HCT116 (cell line): ENCODE results near the gene ROCK2. TPM values are rescaled to one million over a fixed set of nuclear protein-coding genes. Genes with fewer than 3 reads are reported as not detected.
"Not testable (repeated sequence)": the region's sequence is repeated elsewhere in the genome, so short reads cannot be mapped to it uniquely, and the experiment has no call there.

Experiments
- ATAC-seq: fragments of 200-7000 bp; cut with Tn5 transposase; 2 replicates; pipeline ENCODE4 v1.9.1; 2020; ENCODE audit warnings: mild to moderate bottlenecking, moderate library complexity
- BruUV-seq: library from RNA; stranded (reverse); fragments of 400-500 nt; replicated peaks from 2 replicates; lab custom pipeline; 2021; lab: Mats Ljungman, UMichigan
- CTCF ChIA-PET: fragments of 300-600 bp; sonication (Branson Sonifier 250); formaldehyde crosslinking; loops from one replicate; lab custom pipeline; 2021; ENCODE audit warnings: antibody characterized with exemption; lab: Charles Lee
- POLR2A ChIA-PET: fragments of 300-600, 350-600 bp; sonication (Branson Sonifier 250); formaldehyde crosslinking; loops from one replicate; lab custom pipeline; 2021; ENCODE audit warnings: antibody characterized with exemption; lab: Charles Lee
- RAD21 ChIA-PET, 2 experiments: fragments of 300-600 bp; sonication (Branson Sonifier 250); formaldehyde crosslinking; loops; one replicate each; lab custom pipeline; 2023; ENCODE audit warnings: low total read pairs in 2 of 2; ENCODE audit not compliant: uncharacterized antibody in 2 of 2, unreplicated experiment in 2 of 2, low non-redundant PET in 1 of 2; lab: Charles Lee
- DNase-seq: peaks from one replicate; pipeline ENCODE4 v3.0.0-alpha.2; 2010; ENCODE audit warnings: low read depth, low spot score
- H2AFZ ChIP-seq: fragments of 200-600 bp; shearing (Covaris generic), sonication (generic); 2 replicates; pipeline ENCODE4 v1.6.1; 2017; ENCODE audit warnings: low read depth, mixed run types, mixed read lengths, antibody characterized with exemption, low read length; ENCODE audit not compliant: poor library complexity, severe bottlenecking
- H3K27ac ChIP-seq: 2 replicates; pipeline ENCODE4 v1.5.1; 2012; ENCODE audit warnings: low read depth, low read length
- H3K27me3 ChIP-seq: fragments of 200-600 bp; sonication (generic); 2 replicates; pipeline ENCODE4 v1.6.1; 2016; ENCODE audit warnings: mixed run types, low read length, mixed read lengths; ENCODE audit not compliant: insufficient read depth
- H3K36me3 ChIP-seq, 2 experiments: fragments of 200-500 bp in 1 of 2; fragments of 200-600 bp in 1 of 2; sonication (Bioruptor generic) in 1 of 2; sonication (generic) in 1 of 2; 2 replicates each; pipeline versions ENCODE4 v1.5.1 to v1.6.1; 2014 to 2016; ENCODE audit warnings: low read length in 2 of 2, inconsistent platforms in 1 of 2, mixed read lengths in 1 of 2, mixed run types in 1 of 2; ENCODE audit not compliant: insufficient read depth in 2 of 2, control insufficient read depth in 1 of 2
- H3K4me1 ChIP-seq, 2 experiments: fragments of 200-600 bp in 1 of 2; sonication (generic) in 1 of 2; 2 replicates each; pipeline versions ENCODE4 v1.5.1 to v1.6.1; 2012 to 2017; ENCODE audit warnings: low read length in 2 of 2, inconsistent platforms in 1 of 2, mild to moderate bottlenecking in 1 of 2, mixed read lengths in 1 of 2, mixed run types in 1 of 2, moderate library complexity in 1 of 2; ENCODE audit not compliant: insufficient read depth in 2 of 2, control insufficient read depth in 1 of 2
- H3K4me2 ChIP-seq: fragments of 200-600 bp; sonication (generic); 2 replicates; pipeline ENCODE4 v1.6.1; 2017; ENCODE audit warnings: mixed run types, low read length, mixed read lengths
- H3K4me3 ChIP-seq, 2 experiments: fragments of 200-600 bp in 1 of 2; sonication (generic) in 1 of 2; replicated peaks in 1 of 2; 2 replicates each; pipeline ENCODE4 v1.5.1; 2011 to 2016; ENCODE audit warnings: low read length in 2 of 2, control low read depth in 1 of 2, low read depth in 1 of 2, mild to moderate bottlenecking in 1 of 2, mixed read lengths in 1 of 2, mixed run types in 1 of 2
- H3K79me2 ChIP-seq: fragments of 200-600 bp; sonication (generic); 2 replicates; pipeline ENCODE4 v1.6.1; 2017; ENCODE audit warnings: mild to moderate bottlenecking, mixed run types, low read length, moderate library complexity, mixed read lengths; ENCODE audit not compliant: insufficient read depth
- H3K9ac ChIP-seq: fragments of 200-600 bp; sonication (generic); 2 replicates; pipeline ENCODE4 v1.6.1; 2016; ENCODE audit warnings: low read length, mixed read lengths
- H3K9me2 ChIP-seq: fragments of 200-600 bp; sonication (generic), shearing (Covaris generic); 2 replicates; pipeline ENCODE4 v1.6.1; 2017; ENCODE audit warnings: mixed run types, mild to moderate bottlenecking, moderate library complexity; ENCODE audit not compliant: insufficient read depth
- H3K9me3 ChIP-seq, 2 experiments: fragments of 200-500 bp in 1 of 2; fragments of 200-600 bp in 1 of 2; sonication (Bioruptor generic) in 1 of 2; sonication (generic) in 1 of 2; 2 replicates each; pipeline ENCODE4 v1.6.1; 2014 to 2017; ENCODE audit warnings: low read length in 2 of 2, mixed read lengths in 2 of 2, inconsistent platforms in 1 of 2, low read depth in 1 of 2, mild to moderate bottlenecking in 1 of 2, mixed run types in 1 of 2, moderate library complexity in 1 of 2; ENCODE audit not compliant: control insufficient read depth in 1 of 2, insufficient read depth in 1 of 2
- H4K20me1 ChIP-seq: fragments of 200-600 bp; sonication (generic), shearing (Covaris generic); 2 replicates; pipeline ENCODE4 v1.6.1; 2017; ENCODE audit warnings: mixed run types, mild to moderate bottlenecking, moderate library complexity; ENCODE audit not compliant: insufficient read depth
- ATF3 ChIP-seq: IDR thresholded peaks from 2 replicates; pipeline ENCODE4 v1.6.1; 2012
- CTCF ChIP-seq, 3 experiments: fragments of 200-600 bp in 1 of 3; sonication (generic) in 1 of 3; IDR thresholded peaks in 2 of 3; conservative IDR thresholded peaks in 1 of 3; 2 replicates each; pipeline ENCODE4 v1.5.1; 2012 to 2017; ENCODE audit warnings: low read depth in 2 of 3, low read length in 2 of 3, antibody characterized with exemption in 1 of 3, borderline replicate concordance in 1 of 3, control low read depth in 1 of 3, mild to moderate bottlenecking in 1 of 3, mixed read lengths in 1 of 3, mixed run types in 1 of 3, moderate library complexity in 1 of 3; ENCODE audit not compliant: insufficient read depth in 1 of 3
- EGR1 ChIP-seq: IDR thresholded peaks from 2 replicates; pipeline ENCODE4 v1.6.1; 2012; ENCODE audit warnings: low read depth
- EZH2 ChIP-seq: fragments of 200-600 bp; sonication (generic); IDR thresholded peaks from 2 replicates; pipeline ENCODE4 v1.6.1; 2017; ENCODE audit warnings: antibody characterized with exemption, mixed run types
- EZH2phosphoT487 ChIP-seq: fragments of 200-600 bp; IDR thresholded peaks from 2 replicates; pipeline ENCODE4 v1.6.1; 2018; ENCODE audit warnings: antibody characterized with exemption, borderline replicate concordance
- FOSL1 ChIP-seq: IDR thresholded peaks from 2 replicates; pipeline ENCODE4 v1.6.1; 2012; ENCODE audit warnings: low read depth
- POLR2A ChIP-seq: IDR thresholded peaks from 2 replicates; pipeline ENCODE4 v1.7.0; 2011; ENCODE audit warnings: borderline replicate concordance; ENCODE audit not compliant: insufficient read depth, insufficient read length; ENCODE audit errors: extremely low read depth
- TCF7L2 ChIP-seq: IDR thresholded peaks from 2 replicates; pipeline ENCODE4 v1.7.0; 2011; ENCODE audit warnings: borderline replicate concordance, inconsistent platforms; ENCODE audit not compliant: insufficient read depth, insufficient read length; ENCODE audit errors: extremely low read depth
- ZBTB33 ChIP-seq: IDR thresholded peaks from 2 replicates; pipeline ENCODE4 v1.6.1; 2011; ENCODE audit warnings: mild to moderate bottlenecking, low read length, moderate library complexity; ENCODE audit not compliant: insufficient replicate concordance; ENCODE audit errors: extremely low read depth
- intact Hi-C: fragments of 100-400 bp; cut with micrococcal nuclease; formaldehyde crosslinking; loops from 2 replicates; pipeline ENCODE4 v1.10.0; 2022
- total RNA-seq: library from RNA; stranded (reverse); gene quantifications from one replicate; pipeline ENCODE4 v1.2.1, GENCODE V29; 2021; ENCODE audit not compliant: unreplicated experiment

ROCK2 gene
- total RNA-seq, 1 experiment from 2014 or later: 48.0 TPM

GRCh38 chr2:11262438-11262837 is 82.0 kb downstream of the ROCK2 start:
- intact Hi-C loops, H3K9me3 ChIP-seq, CTCF ChIA-PET, H2AFZ ChIP-seq, H3K4me1 ChIP-seq, H3K9me2 ChIP-seq, H3K27ac ChIP-seq, H3K4me3 ChIP-seq, BruUV-seq, H3K27me3 ChIP-seq, H3K4me2 ChIP-seq, H4K20me1 ChIP-seq, RAD21 ChIA-PET, DNase-seq, H3K36me3 ChIP-seq, POLR2A ChIA-PET, ATAC-seq, H3K9ac ChIP-seq: not testable (repeated sequence)
- peaks cover 46% of the 10 kb centered on the region for H3K79me2 ChIP-seq

- POLR2A ChIA-PET, ATAC-seq, H2AFZ ChIP-seq, H3K27me3 ChIP-seq, H3K9ac ChIP-seq, H4K20me1 ChIP-seq, DNase-seq, H3K4me3 ChIP-seq, H3K9me3 ChIP-seq, CTCF ChIA-PET, H3K4me1 ChIP-seq, intact Hi-C loops, H3K36me3 ChIP-seq, H3K4me2 ChIP-seq, RAD21 ChIA-PET, BruUV-seq, H3K9me2 ChIP-seq, H3K27ac ChIP-seq: not testable (repeated sequence)
- peaks cover 39% of the 10 kb centered on the region for H3K79me2 ChIP-seq
These were observed 82.9 kb downstream of the ROCK2 start for GRCh38 chr2:11261564-11261963.

- ATAC-seq (no peak), DNase-seq (no peak)
- no peak overlapping the region for H3K9ac ChIP-seq
- no TSS peak for BruUV-seq
- intact Hi-C loops: no loop called here
- 0 out of 2 replicates have a peak, but pooled peaks cover 7% of the 10 kb centered on the region for H4K20me1 ChIP-seq
- POLR2A ChIA-PET: no interaction called here
- no peak overlapping the region for H2AFZ ChIP-seq
- no peaks in the 10 kb centered on the region for H3K27me3 ChIP-seq
- CTCF ChIA-PET: no interaction called here
- no peaks in the 10 kb centered on the region for H3K9me2 ChIP-seq
- H3K36me3 ChIP-seq: no peaks in the 10 kb centered on the region
- peaks cover 37% of the 10 kb centered on the region for H3K79me2 ChIP-seq
- RAD21 ChIA-PET: no interaction called here
- H3K9me3 ChIP-seq: no peaks in the 10 kb centered on the region
- no peaks in the 10 kb centered on the region for H3K4me1 ChIP-seq
- H3K4me2 ChIP-seq: no peak overlapping the region
- no peak overlapping the region for H3K4me3 ChIP-seq
- H3K27ac ChIP-seq: no peak overlapping the region
- no peak for TF ChIP-seq ZBTB33
- no peak for TF ChIP-seq TCF7L2
- TF ChIP-seq POLR2A: no peak
- TF ChIP-seq CTCF (IDR thresholded peaks at IDR 0.05 in 2 of 3, conservative IDR thresholded peaks at IDR 0.05 in 1 of 3; ENCODE audit: borderline replicate concordance in 1 of 3, insufficient read depth in 1 of 3, low read depth in 2 of 3, low read length in 2 of 3): no peak
- TF ChIP-seq ATF3: no peak
- no peak for TF ChIP-seq EZH2phosphoT487
- TF ChIP-seq EZH2: no peak
- no peak for TF ChIP-seq FOSL1
- TF ChIP-seq EGR1: no peak
These were observed 83.5 kb downstream of the ROCK2 start for GRCh38 chr2:11260979-11261378.
